Measurements from ENCODE around the gene SLCO4C1. TPM values are rescaled to one million over a fixed set of nuclear protein-coding genes. Genes with fewer than 3 reads are reported as not detected.

Gene SLCO4C1
- total RNA-seq, 1 donor: 2.5 TPM

- no peak for DNase-seq (ENCODE audit: insufficient read length, low spot score, missing footprints)
- Histone ChIP-seq H4K20me1 (ENCODE audit: insufficient read depth, low read length) (no peaks in the 10 kb centered on the region), H3K9me3 (ENCODE audit: low read depth, low read length) (no peaks in the 10 kb centered on the region), H3K4me3 (ENCODE audit: insufficient read depth, low read length) (no peak overlapping the region), H3K4me1 (ENCODE audit: insufficient read depth, low read length) (no peaks in the 10 kb centered on the region), H3K4me2 (ENCODE audit: insufficient read depth, low read length) (no peak overlapping the region), H2AFZ (ENCODE audit: low read length) (no peak overlapping the region), H3K27ac (ENCODE audit: low read depth, low read length) (no peak overlapping the region), H3K79me2 (ENCODE audit: insufficient read depth, low read length) (no peaks in the 10 kb centered on the region), H3K36me3 (ENCODE audit: insufficient read depth, low read length) (no peaks in the 10 kb centered on the region), H3K27me3 (ENCODE audit: insufficient read depth, low read length) (no peaks in the 10 kb centered on the region)
- no peak for TF ChIP-seq CTCF (IDR thresholded peaks at IDR 0.05; ENCODE audit: extremely low read depth, low read depth, low read length)
Measured at GRCh38 chr5:102218159-102218558, 77.9 kb downstream of the SLCO4C1 start.

DNA sequence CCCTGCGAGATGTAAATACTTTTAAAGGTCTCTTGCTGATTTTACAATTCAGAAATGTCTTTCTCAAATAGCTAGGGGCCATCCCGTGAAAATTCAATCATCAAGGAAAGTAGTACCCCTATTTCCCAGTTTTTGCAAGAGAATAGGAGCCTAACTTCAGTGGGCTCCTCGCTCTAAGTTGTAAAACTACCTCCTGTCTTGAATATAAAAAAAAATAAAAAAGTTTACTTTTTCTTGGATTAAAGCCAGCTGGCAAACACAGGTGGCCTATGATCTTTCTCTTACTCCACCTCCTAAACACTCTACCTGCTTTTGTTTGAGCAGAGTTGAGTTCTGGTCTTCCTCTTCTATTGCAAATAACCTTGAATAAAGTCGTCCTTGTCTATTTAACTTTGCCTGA lies 79.4 kb downstream of the SLCO4C1 start:
- H3K79me2 ChIP-seq (ENCODE audit: insufficient read depth, low read length): no peaks in the 10 kb centered on the region
- no peak for DNase-seq (ENCODE audit: insufficient read length, low spot score, missing footprints)
- no peak for TF ChIP-seq CTCF (IDR thresholded peaks at IDR 0.05; ENCODE audit: extremely low read depth, low read depth, low read length)
- no peak overlapping the region for H3K27ac ChIP-seq (ENCODE audit: low read depth, low read length)
- H3K36me3 ChIP-seq (ENCODE audit: insufficient read depth, low read length): no peaks in the 10 kb centered on the region
- H3K4me3 ChIP-seq (ENCODE audit: insufficient read depth, low read length): no peak overlapping the region
- H4K20me1 ChIP-seq (ENCODE audit: insufficient read depth, low read length): no peaks in the 10 kb centered on the region
- no peak overlapping the region for H3K4me2 ChIP-seq (ENCODE audit: insufficient read depth, low read length)
- no peaks in the 10 kb centered on the region for H3K27me3 ChIP-seq (ENCODE audit: insufficient read depth, low read length)
- H3K4me1 ChIP-seq (ENCODE audit: insufficient read depth, low read length): no peaks in the 10 kb centered on the region
- no peaks in the 10 kb centered on the region for H3K9me3 ChIP-seq (ENCODE audit: low read depth, low read length)
- no peak overlapping the region for H2AFZ ChIP-seq (ENCODE audit: low read length)

GRCh38 chr5:102211165-102211564 lies 84.9 kb downstream of the SLCO4C1 start:
- H3K79me2 ChIP-seq (ENCODE audit: insufficient read depth, low read length): no peaks in the 10 kb centered on the region
- H3K36me3 ChIP-seq (ENCODE audit: insufficient read depth, low read length): no peaks in the 10 kb centered on the region
- H3K4me1 ChIP-seq (ENCODE audit: insufficient read depth, low read length): no peaks in the 10 kb centered on the region
- H3K4me3 ChIP-seq (ENCODE audit: insufficient read depth, low read length): no peak overlapping the region
- no peak overlapping the region for H2AFZ ChIP-seq (ENCODE audit: low read length)
- H4K20me1 ChIP-seq (ENCODE audit: insufficient read depth, low read length): no peaks in the 10 kb centered on the region
- no peak for TF ChIP-seq CTCF (IDR thresholded peaks at IDR 0.05; ENCODE audit: extremely low read depth, low read depth, low read length)
- H3K27ac ChIP-seq (ENCODE audit: low read depth, low read length): no peak overlapping the region
- H3K4me2 ChIP-seq (ENCODE audit: insufficient read depth, low read length): no peak overlapping the region
- no peaks in the 10 kb centered on the region for H3K9me3 ChIP-seq (ENCODE audit: low read depth, low read length)
- DNase-seq (ENCODE audit: insufficient read length, low spot score, missing footprints): no peak
- H3K27me3 ChIP-seq (ENCODE audit: insufficient read depth, low read length): no peaks in the 10 kb centered on the region

DNA sequence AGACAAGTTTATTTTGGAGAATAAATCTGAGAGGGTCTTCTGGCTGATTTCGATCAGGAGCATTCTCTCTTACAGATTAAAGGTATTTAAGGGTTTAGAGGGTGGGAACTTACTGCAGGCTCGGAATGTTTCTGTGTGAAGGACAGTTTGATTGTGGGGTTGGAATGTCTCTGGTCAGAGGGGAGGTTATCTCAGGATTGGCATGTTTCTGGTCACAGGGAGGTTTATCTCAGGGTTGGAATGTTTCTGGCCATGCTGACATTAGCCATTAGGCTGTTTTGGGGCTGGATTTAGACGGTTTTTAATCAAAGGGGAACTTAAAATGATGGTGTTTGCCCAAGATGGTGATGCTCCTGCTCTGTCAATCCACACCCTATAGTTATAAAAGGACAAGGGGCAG lies 95.2 kb downstream of the SLCO4C1 start:
- Histone ChIP-seq H2AFZ (ENCODE audit: low read length) (no peak overlapping the region), H3K4me2 (ENCODE audit: insufficient read depth, low read length) (no peak overlapping the region), H3K4me1 (ENCODE audit: insufficient read depth, low read length) (no peaks in the 10 kb centered on the region), H4K20me1 (ENCODE audit: insufficient read depth, low read length) (no peaks in the 10 kb centered on the region), H3K27ac (ENCODE audit: low read depth, low read length) (no peak overlapping the region), H3K9me3 (ENCODE audit: low read depth, low read length) (peaks cover 3% of the 10 kb centered on the region), H3K36me3 (ENCODE audit: insufficient read depth, low read length) (no peaks in the 10 kb centered on the region), H3K79me2 (ENCODE audit: insufficient read depth, low read length) (no peaks in the 10 kb centered on the region), H3K4me3 (ENCODE audit: insufficient read depth, low read length) (no peak overlapping the region), H3K27me3 (ENCODE audit: insufficient read depth, low read length) (no peaks in the 10 kb centered on the region)
- TF ChIP-seq CTCF (IDR thresholded peaks at IDR 0.05; ENCODE audit: extremely low read depth, low read depth, low read length): no peak
- DNase-seq (ENCODE audit: insufficient read length, low spot score, missing footprints): no peak
